Measurements from ENCODE around the gene MRPL14.

DNA sequence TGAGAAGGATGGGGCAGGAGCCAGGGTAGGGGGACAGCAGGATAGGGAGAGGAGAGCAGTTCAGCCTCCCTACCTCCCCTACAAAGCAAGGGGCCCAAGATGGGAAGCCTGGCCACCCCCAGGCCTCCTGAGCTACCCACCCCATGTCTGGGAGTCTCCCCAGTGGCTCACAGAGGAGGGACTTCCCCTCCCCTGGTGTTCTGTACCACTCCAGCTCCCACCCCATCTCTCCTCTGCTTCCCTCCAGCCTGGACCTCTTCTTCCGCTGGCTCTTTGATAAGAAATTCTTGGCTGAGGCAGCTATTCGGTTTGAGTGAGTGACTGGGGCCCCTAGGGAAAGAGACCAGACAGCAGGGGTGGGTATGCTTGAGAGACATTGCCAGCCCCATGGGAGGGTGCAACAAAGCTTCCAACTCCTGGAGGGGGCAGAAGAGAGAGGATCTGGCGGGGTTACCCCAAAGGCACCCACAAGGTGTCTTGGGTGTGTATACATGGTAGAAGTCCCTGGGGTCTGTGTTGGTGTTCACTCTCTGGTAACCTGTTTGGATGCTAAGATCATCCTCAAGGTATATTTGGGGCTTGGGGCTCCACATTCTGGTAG, 23.2 kb upstream of the MRPL14 start:
- no peak for TF ChIP-seq EZH2 (IDR thresholded peaks at IDR 0.05; ENCODE audit: low read depth, unreplicated experiment)
- TF ChIP-seq CTCF (conservative IDR thresholded peaks at IDR 0.05; ENCODE audit: low read depth in 2 of 2) = no peak
- no peak for TF ChIP-seq EZH2phosphoT487 (IDR thresholded peaks at IDR 0.05; ENCODE audit: unreplicated experiment)
- TF ChIP-seq POLR2AphosphoS5 (IDR thresholded peaks at IDR 0.05; ENCODE audit: low read depth) = no peak
- TF ChIP-seq, protein P1, sequence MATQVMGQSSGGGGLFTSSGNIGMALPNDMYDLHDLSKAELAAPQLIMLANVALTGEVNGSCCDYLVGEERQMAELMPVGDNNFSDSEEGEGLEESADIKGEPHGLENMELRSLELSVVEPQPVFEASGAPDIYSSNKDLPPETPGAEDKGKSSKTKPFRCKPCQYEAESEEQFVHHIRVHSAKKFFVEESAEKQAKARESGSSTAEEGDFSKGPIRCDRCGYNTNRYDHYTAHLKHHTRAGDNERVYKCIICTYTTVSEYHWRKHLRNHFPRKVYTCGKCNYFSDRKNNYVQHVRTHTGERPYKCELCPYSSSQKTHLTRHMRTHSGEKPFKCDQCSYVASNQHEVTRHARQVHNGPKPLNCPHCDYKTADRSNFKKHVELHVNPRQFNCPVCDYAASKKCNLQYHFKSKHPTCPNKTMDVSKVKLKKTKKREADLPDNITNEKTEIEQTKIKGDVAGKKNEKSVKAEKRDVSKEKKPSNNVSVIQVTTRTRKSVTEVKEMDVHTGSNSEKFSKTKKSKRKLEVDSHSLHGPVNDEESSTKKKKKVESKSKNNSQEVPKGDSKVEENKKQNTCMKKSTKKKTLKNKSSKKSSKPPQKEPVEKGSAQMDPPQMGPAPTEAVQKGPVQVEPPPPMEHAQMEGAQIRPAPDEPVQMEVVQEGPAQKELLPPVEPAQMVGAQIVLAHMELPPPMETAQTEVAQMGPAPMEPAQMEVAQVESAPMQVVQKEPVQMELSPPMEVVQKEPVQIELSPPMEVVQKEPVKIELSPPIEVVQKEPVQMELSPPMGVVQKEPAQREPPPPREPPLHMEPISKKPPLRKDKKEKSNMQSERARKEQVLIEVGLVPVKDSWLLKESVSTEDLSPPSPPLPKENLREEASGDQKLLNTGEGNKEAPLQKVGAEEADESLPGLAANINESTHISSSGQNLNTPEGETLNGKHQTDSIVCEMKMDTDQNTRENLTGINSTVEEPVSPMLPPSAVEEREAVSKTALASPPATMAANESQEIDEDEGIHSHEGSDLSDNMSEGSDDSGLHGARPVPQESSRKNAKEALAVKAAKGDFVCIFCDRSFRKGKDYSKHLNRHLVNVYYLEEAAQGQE (IDR thresholded peaks at IDR 0.05; ENCODE audit: unreplicated experiment) = no peak
- no peak for TF ChIP-seq STAT1 (IDR thresholded peaks at IDR 0.05; ENCODE audit: unreplicated experiment)
- TF ChIP-seq ZNF114 (CRISPR knock-in tag; IDR thresholded peaks at IDR 0.05) = no peak

Measured in GM23338 (cell line).